HCT116 (cell line): ENCODE results near the gene PTPN7. TPM values are rescaled to one million over a fixed set of nuclear protein-coding genes. Genes with fewer than 3 reads are reported as not detected.

Experiments
- ATAC-seq: fragments of 200-7000 bp; cut with Tn5 transposase; 2 replicates; pipeline ENCODE4 v1.9.1; 2020; ENCODE audit warnings: mild to moderate bottlenecking, moderate library complexity
- BruUV-seq: library from RNA; stranded (reverse); fragments of 400-500 nt; replicated peaks from 2 replicates; lab custom pipeline; 2021; lab: Mats Ljungman, UMichigan
- CTCF ChIA-PET: fragments of 300-600 bp; sonication (Branson Sonifier 250); formaldehyde crosslinking; loops from one replicate; lab custom pipeline; 2021; ENCODE audit warnings: antibody characterized with exemption; lab: Charles Lee
- POLR2A ChIA-PET: fragments of 300-600, 350-600 bp; sonication (Branson Sonifier 250); formaldehyde crosslinking; loops from one replicate; lab custom pipeline; 2021; ENCODE audit warnings: antibody characterized with exemption; lab: Charles Lee
- RAD21 ChIA-PET, 2 experiments: fragments of 300-600 bp; sonication (Branson Sonifier 250); formaldehyde crosslinking; loops; one replicate each; lab custom pipeline; 2023; ENCODE audit warnings: low total read pairs in 2 of 2; ENCODE audit not compliant: uncharacterized antibody in 2 of 2, unreplicated experiment in 2 of 2, low non-redundant PET in 1 of 2; lab: Charles Lee
- DNase-seq: peaks from one replicate; pipeline ENCODE4 v3.0.0-alpha.2; 2010; ENCODE audit warnings: low read depth, low spot score
- H2AFZ ChIP-seq: fragments of 200-600 bp; shearing (Covaris generic), sonication (generic); 2 replicates; pipeline ENCODE4 v1.6.1; 2017; ENCODE audit warnings: low read depth, mixed run types, mixed read lengths, antibody characterized with exemption, low read length; ENCODE audit not compliant: poor library complexity, severe bottlenecking
- H3K27ac ChIP-seq: 2 replicates; pipeline ENCODE4 v1.5.1; 2012; ENCODE audit warnings: low read depth, low read length
- H3K27me3 ChIP-seq: fragments of 200-600 bp; sonication (generic); 2 replicates; pipeline ENCODE4 v1.6.1; 2016; ENCODE audit warnings: mixed run types, low read length, mixed read lengths; ENCODE audit not compliant: insufficient read depth
- H3K36me3 ChIP-seq, 2 experiments: fragments of 200-500 bp in 1 of 2; fragments of 200-600 bp in 1 of 2; sonication (Bioruptor generic) in 1 of 2; sonication (generic) in 1 of 2; 2 replicates each; pipeline versions ENCODE4 v1.5.1 to v1.6.1; 2014 to 2016; ENCODE audit warnings: low read length in 2 of 2, inconsistent platforms in 1 of 2, mixed read lengths in 1 of 2, mixed run types in 1 of 2; ENCODE audit not compliant: insufficient read depth in 2 of 2, control insufficient read depth in 1 of 2
- H3K4me1 ChIP-seq, 2 experiments: fragments of 200-600 bp in 1 of 2; sonication (generic) in 1 of 2; 2 replicates each; pipeline versions ENCODE4 v1.5.1 to v1.6.1; 2012 to 2017; ENCODE audit warnings: low read length in 2 of 2, inconsistent platforms in 1 of 2, mild to moderate bottlenecking in 1 of 2, mixed read lengths in 1 of 2, mixed run types in 1 of 2, moderate library complexity in 1 of 2; ENCODE audit not compliant: insufficient read depth in 2 of 2, control insufficient read depth in 1 of 2
- H3K4me2 ChIP-seq: fragments of 200-600 bp; sonication (generic); 2 replicates; pipeline ENCODE4 v1.6.1; 2017; ENCODE audit warnings: mixed run types, low read length, mixed read lengths
- H3K4me3 ChIP-seq, 2 experiments: fragments of 200-600 bp in 1 of 2; sonication (generic) in 1 of 2; replicated peaks in 1 of 2; 2 replicates each; pipeline ENCODE4 v1.5.1; 2011 to 2016; ENCODE audit warnings: low read length in 2 of 2, control low read depth in 1 of 2, low read depth in 1 of 2, mild to moderate bottlenecking in 1 of 2, mixed read lengths in 1 of 2, mixed run types in 1 of 2
- H3K79me2 ChIP-seq: fragments of 200-600 bp; sonication (generic); 2 replicates; pipeline ENCODE4 v1.6.1; 2017; ENCODE audit warnings: mild to moderate bottlenecking, mixed run types, low read length, moderate library complexity, mixed read lengths; ENCODE audit not compliant: insufficient read depth
- H3K9ac ChIP-seq: fragments of 200-600 bp; sonication (generic); 2 replicates; pipeline ENCODE4 v1.6.1; 2016; ENCODE audit warnings: low read length, mixed read lengths
- H3K9me2 ChIP-seq: fragments of 200-600 bp; sonication (generic), shearing (Covaris generic); 2 replicates; pipeline ENCODE4 v1.6.1; 2017; ENCODE audit warnings: mixed run types, mild to moderate bottlenecking, moderate library complexity; ENCODE audit not compliant: insufficient read depth
- H3K9me3 ChIP-seq, 2 experiments: fragments of 200-500 bp in 1 of 2; fragments of 200-600 bp in 1 of 2; sonication (Bioruptor generic) in 1 of 2; sonication (generic) in 1 of 2; 2 replicates each; pipeline ENCODE4 v1.6.1; 2014 to 2017; ENCODE audit warnings: low read length in 2 of 2, mixed read lengths in 2 of 2, inconsistent platforms in 1 of 2, low read depth in 1 of 2, mild to moderate bottlenecking in 1 of 2, mixed run types in 1 of 2, moderate library complexity in 1 of 2; ENCODE audit not compliant: control insufficient read depth in 1 of 2, insufficient read depth in 1 of 2
- H4K20me1 ChIP-seq: fragments of 200-600 bp; sonication (generic), shearing (Covaris generic); 2 replicates; pipeline ENCODE4 v1.6.1; 2017; ENCODE audit warnings: mixed run types, mild to moderate bottlenecking, moderate library complexity; ENCODE audit not compliant: insufficient read depth
- CBX3 ChIP-seq: IDR thresholded peaks from 2 replicates; pipeline ENCODE4 v1.6.1; 2012; ENCODE audit warnings: low read depth
- CEBPB ChIP-seq: IDR thresholded peaks from 2 replicates; pipeline ENCODE4 v1.6.1; 2012; ENCODE audit warnings: low read depth
- CTCF ChIP-seq, 3 experiments: fragments of 200-600 bp in 1 of 3; sonication (generic) in 1 of 3; IDR thresholded peaks in 2 of 3; conservative IDR thresholded peaks in 1 of 3; 2 replicates each; pipeline ENCODE4 v1.5.1; 2012 to 2017; ENCODE audit warnings: low read depth in 2 of 3, low read length in 2 of 3, antibody characterized with exemption in 1 of 3, borderline replicate concordance in 1 of 3, control low read depth in 1 of 3, mild to moderate bottlenecking in 1 of 3, mixed read lengths in 1 of 3, mixed run types in 1 of 3, moderate library complexity in 1 of 3; ENCODE audit not compliant: insufficient read depth in 1 of 3
- EGR1 ChIP-seq: IDR thresholded peaks from 2 replicates; pipeline ENCODE4 v1.6.1; 2012; ENCODE audit warnings: low read depth
- JUND ChIP-seq: IDR thresholded peaks from 2 replicates; pipeline ENCODE4 v1.6.1; 2012
- POLR2A ChIP-seq: IDR thresholded peaks from 2 replicates; pipeline ENCODE4 v1.7.0; 2011; ENCODE audit warnings: borderline replicate concordance; ENCODE audit not compliant: insufficient read depth, insufficient read length; ENCODE audit errors: extremely low read depth
- POLR2AphosphoS5 ChIP-seq: IDR thresholded peaks from 2 replicates; pipeline ENCODE4 v1.6.1; 2011; ENCODE audit warnings: mild to moderate bottlenecking, low read depth, low read length, moderate library complexity
- SP1 ChIP-seq: IDR thresholded peaks from 2 replicates; pipeline ENCODE4 v1.6.1; 2012; ENCODE audit warnings: low read depth
- SRF ChIP-seq: IDR thresholded peaks from 2 replicates; pipeline ENCODE4 v1.6.1; 2012; ENCODE audit warnings: low read depth
- TCF7L2 ChIP-seq: IDR thresholded peaks from 2 replicates; pipeline ENCODE4 v1.7.0; 2011; ENCODE audit warnings: borderline replicate concordance, inconsistent platforms; ENCODE audit not compliant: insufficient read depth, insufficient read length; ENCODE audit errors: extremely low read depth
- ZNF274 ChIP-seq: fragments of 200-500 bp; sonication (Bioruptor generic); IDR thresholded peaks from 2 replicates; pipeline ENCODE4 v1.6.1; 2014; ENCODE audit warnings: mild to moderate bottlenecking, low read depth, low read length, inconsistent platforms
- intact Hi-C: fragments of 100-400 bp; cut with micrococcal nuclease; formaldehyde crosslinking; loops from 2 replicates; pipeline ENCODE4 v1.10.0; 2022
- total RNA-seq: library from RNA; stranded (reverse); gene quantifications from one replicate; pipeline ENCODE4 v1.2.1, GENCODE V29; 2021; ENCODE audit not compliant: unreplicated experiment

The PTPN7 gene
- total RNA-seq, 1 experiment from 2014 or later, result 0.76 TPM

GRCh38 chr1:202200669-202201068 lies 40.3 kb upstream of the PTPN7 start:
- intact Hi-C loops, result no loop called here

More at GRCh38 chr1:202200669-202201068, 40.3 kb upstream of the PTPN7 start:
- Histone ChIP-seq H3K4me1 (peaks cover 25 to 26% of the 10 kb centered on the region in 2 experiments), H3K9ac (no peak overlapping the region), H3K9me3 (no peaks in the 10 kb centered on the region), H3K79me2 (no peaks in the 10 kb centered on the region), H3K36me3 (no peaks in the 10 kb centered on the region), H3K4me2 (peak overlapping the region; percentile 55), H4K20me1 (no peaks in the 10 kb centered on the region), H3K9me2 (no peaks in the 10 kb centered on the region), H3K27me3 (no peaks in the 10 kb centered on the region; the same call in 1 of the 2 replicates), H3K4me3 (0 out of 4 replicates have a peak overlapping the region, but pooled peaks of 1 of the 2 experiments have one; percentile 3), H3K27ac (no peak overlapping the region; the same call in 1 of the 2 replicates), H2AFZ (peak overlapping the region; percentile 50)
- BruUV-seq, result no TSS peak
- TF ChIP-seq CTCF (IDR thresholded peaks at IDR 0.05 in 2 of 3, conservative IDR thresholded peaks at IDR 0.05 in 1 of 3; ENCODE audit: borderline replicate concordance in 1 of 3, insufficient read depth in 1 of 3, low read depth in 2 of 3, low read length in 2 of 3) (no peak), SRF (no peak), EGR1 (no peak), TCF7L2 (no peak), SP1 (no peak; the same call in 1 of the 2 replicates), ZNF274 (no peak), CBX3 (no peak), CEBPB (no peak), JUND (no peak), POLR2A (no peak), POLR2AphosphoS5 (no peak)
- ATAC-seq (peak; percentile 24), DNase-seq (no peak)
- ChIA-PET POLR2A (no interaction called here), CTCF (interaction anchor here (1.0 to 2.7 kb wide), 9 partner anchors 9 to 519 kb away, joined by 3 to 24 read pairs (median 4); no protein-coding TSS in a partner anchor), RAD21 (interaction anchor here in 1 of 2 experiments (0.6 to 1.0 kb wide), 2 partner anchors 17 to 55 kb away, joined by 3 read pairs; no protein-coding TSS in a partner anchor)
